ENCODE results near the gene ABHD8.

ABHD8 gene

DNA sequence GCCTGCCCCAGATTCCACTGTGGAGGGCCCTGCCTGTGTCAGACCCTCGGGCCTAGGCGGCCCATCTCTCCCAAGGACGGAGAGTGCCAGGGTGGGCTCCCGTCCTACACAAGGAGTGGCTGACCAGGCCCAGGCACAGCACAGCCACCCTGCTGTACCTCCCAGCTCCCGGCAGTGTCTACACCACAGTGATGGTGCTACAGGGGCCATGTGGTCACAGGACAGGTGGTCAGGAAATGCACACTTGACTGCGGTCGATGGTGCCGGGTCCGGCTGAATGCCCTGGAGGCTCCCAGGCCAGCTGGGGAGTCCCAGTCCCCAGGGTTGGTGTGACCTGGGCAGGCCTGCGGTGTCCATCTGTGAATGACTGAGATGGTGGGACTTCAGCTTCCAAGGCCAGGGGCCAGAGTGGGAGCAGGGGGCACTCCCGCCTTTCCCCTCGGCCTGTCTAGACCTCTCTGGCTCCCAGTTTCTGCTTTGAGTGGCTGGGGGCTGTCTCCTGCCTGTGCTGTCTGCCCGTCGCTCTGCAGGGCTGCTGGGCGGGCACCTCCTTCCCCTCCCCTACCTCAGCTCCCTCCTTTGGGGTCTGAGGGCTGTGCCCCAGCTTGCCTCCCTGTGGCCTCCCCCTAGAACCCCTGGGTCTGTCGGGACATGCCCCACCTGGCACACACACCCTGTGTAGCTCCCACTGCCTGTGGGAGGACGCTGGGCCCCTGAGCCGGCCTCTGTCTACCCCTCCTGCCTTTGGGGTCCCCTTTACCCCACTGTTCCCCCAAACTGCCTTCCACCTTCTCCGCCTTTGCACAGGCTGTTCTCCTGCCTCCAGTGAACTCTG lies 18.6 kb upstream of the ABHD8 start:
- peak overlapping the region; percentile 18 for H3K27ac Mint-ChIP-seq
- H3K4me3 Mint-ChIP-seq: no peak overlapping the region
- H3K4me1 Mint-ChIP-seq (ENCODE audit: low read depth): peaks cover 25% of the 10 kb centered on the region
- intact Hi-C loops (cut with micrococcal nuclease): no loop called here
- no peaks in the 10 kb centered on the region for H3K9me3 Mint-ChIP-seq
- peaks cover 8% of the 10 kb centered on the region for H3K27me3 Mint-ChIP-seq
- peaks cover 85% of the 10 kb centered on the region for H3K36me3 Mint-ChIP-seq (ENCODE audit: low read depth)

DNA sequence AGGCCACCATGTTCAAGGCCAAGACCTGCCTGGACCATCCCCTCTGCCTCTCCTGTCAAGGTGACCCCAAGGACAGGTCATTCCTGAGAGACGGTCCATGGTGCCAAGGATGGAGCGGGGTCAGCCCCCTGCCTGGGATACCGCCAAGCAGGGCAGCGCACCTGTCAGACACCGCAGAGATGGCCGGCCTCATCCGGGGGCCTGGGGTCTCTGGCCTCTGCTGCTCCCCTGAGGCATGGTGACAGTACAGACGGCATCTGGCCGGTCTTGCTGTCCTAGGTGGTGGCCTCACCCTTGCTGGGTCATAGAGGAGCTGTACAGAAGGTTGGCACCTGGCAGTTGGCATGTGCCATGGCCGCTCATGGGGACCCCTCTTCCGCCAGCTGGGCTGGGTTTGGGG lies 17.2 kb upstream of the ABHD8 start:
- H3K27ac Mint-ChIP-seq: no peak overlapping the region
- peaks cover 8% of the 10 kb centered on the region for H3K27me3 Mint-ChIP-seq
- H3K4me1 Mint-ChIP-seq (ENCODE audit: low read depth): peaks cover 32% of the 10 kb centered on the region
- H3K9me3 Mint-ChIP-seq: no peaks in the 10 kb centered on the region
- no peak overlapping the region for H3K4me3 Mint-ChIP-seq
- peaks cover 85% of the 10 kb centered on the region for H3K36me3 Mint-ChIP-seq (ENCODE audit: low read depth)
- intact Hi-C loops (cut with micrococcal nuclease): no loop called here

DNA sequence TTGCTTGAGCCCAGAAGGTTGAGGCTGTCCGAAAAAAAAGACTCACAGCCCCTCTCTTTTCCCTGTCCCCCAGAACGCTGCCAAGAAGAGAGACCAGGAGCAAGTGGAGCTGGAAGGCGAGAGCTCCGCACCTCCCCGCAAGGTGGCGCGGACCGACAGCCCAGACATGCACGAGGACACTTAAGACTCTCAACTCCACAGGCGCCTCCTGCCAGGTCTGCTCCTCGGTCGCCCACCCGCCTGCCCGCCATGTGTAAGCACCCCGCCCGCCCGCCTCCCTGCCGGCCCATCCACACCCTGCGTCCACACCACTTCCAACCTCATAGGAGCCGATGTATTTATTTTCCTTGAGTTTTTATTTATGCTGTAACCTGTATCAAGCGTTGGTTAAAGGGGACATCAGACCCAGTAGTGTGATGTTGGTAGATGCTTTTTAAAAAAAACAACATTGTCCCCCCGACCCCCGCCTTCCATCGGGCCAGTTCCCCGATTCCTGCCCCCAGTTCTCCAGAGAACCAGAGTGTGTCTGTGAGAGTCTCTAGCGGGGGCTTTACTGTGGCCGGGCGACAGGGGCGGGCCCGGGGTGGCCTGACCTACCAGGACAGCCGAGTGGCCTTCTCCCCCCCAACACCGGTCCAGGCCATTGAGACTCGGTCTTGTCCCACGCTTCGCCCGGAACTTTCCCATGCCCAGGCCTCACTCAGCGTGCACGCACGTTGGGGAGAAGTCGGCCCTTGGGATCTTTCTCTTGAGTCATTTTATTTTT lies 16.4 kb upstream of the ABHD8 start:
- intact Hi-C loops (cut with micrococcal nuclease): no loop called here
- no peak overlapping the region for H3K4me3 Mint-ChIP-seq
- peaks cover 32% of the 10 kb centered on the region for H3K4me1 Mint-ChIP-seq (ENCODE audit: low read depth)
- peaks cover 82% of the 10 kb centered on the region for H3K36me3 Mint-ChIP-seq (ENCODE audit: low read depth)
- peaks cover 8% of the 10 kb centered on the region for H3K27me3 Mint-ChIP-seq
- no peaks in the 10 kb centered on the region for H3K9me3 Mint-ChIP-seq
- no peak overlapping the region for H3K27ac Mint-ChIP-seq

DNA sequence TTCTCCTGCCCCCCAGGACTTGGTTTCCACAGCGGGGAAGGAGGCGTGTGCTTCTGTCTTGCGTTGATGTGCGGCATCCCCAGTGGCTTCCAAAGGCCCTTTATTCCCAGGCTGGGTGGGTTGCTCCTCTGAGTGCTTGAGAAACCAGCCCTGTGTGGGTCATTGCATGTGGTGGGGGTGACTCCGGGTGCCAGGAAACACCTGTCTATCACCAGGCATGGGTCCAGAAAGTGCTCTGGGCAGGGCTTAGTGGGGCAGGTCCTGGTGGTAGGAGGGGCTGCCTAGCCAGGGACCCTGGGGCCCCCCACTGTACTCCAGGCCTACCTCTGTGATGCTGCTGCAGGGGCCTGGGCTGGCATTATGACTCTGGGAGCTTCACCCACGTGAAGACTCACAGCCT lies 15.7 kb upstream of the ABHD8 start:
- Mint-ChIP-seq H3K27me3 (peaks cover 8% of the 10 kb centered on the region), H3K4me3 (no peak overlapping the region), H3K36me3 (ENCODE audit: low read depth) (peaks cover 84% of the 10 kb centered on the region), H3K9me3 (no peaks in the 10 kb centered on the region), H3K4me1 (ENCODE audit: low read depth) (peaks cover 32% of the 10 kb centered on the region), H3K27ac (no peak overlapping the region)
- intact Hi-C loops (cut with micrococcal nuclease): no loop called here

DNA sequence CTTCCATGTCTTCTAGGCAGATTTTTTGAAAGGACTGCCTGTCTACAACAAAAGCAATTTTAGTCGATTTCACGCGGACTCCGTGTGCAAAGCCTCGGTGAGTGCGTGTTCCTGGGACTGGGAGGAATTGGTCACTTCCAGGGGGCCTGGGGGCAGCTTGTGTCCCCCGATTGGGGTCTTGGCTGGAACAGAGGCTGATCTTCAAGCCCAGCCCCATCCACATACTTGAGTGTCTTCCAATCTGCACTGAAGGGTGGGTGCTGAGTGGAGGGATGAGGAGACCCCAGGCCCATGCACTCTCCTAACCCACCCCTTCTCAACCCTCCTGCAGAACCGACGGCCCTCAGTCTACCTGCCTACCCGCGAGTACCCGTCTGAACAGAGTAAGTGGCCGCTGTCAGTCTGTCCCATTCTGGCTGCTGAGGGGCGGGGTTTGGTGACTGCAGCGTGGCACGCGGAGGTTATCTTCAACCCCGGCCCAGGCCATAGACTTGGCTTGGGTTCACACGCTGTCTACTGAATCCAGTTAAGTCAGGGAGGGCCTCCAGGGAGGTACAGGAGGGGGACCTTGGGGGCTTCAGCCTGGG lies 10.9 kb upstream of the ABHD8 start:
- Mint-ChIP-seq H3K4me3 (no peak overlapping the region), H3K4me1 (ENCODE audit: low read depth) (peaks cover 45% of the 10 kb centered on the region), H3K36me3 (ENCODE audit: low read depth) (peaks cover 90% of the 10 kb centered on the region), H3K27ac (no peak overlapping the region), H3K9me3 (no peaks in the 10 kb centered on the region), H3K27me3 (no peaks in the 10 kb centered on the region)
- intact Hi-C loops (cut with micrococcal nuclease): no loop called here

DNA sequence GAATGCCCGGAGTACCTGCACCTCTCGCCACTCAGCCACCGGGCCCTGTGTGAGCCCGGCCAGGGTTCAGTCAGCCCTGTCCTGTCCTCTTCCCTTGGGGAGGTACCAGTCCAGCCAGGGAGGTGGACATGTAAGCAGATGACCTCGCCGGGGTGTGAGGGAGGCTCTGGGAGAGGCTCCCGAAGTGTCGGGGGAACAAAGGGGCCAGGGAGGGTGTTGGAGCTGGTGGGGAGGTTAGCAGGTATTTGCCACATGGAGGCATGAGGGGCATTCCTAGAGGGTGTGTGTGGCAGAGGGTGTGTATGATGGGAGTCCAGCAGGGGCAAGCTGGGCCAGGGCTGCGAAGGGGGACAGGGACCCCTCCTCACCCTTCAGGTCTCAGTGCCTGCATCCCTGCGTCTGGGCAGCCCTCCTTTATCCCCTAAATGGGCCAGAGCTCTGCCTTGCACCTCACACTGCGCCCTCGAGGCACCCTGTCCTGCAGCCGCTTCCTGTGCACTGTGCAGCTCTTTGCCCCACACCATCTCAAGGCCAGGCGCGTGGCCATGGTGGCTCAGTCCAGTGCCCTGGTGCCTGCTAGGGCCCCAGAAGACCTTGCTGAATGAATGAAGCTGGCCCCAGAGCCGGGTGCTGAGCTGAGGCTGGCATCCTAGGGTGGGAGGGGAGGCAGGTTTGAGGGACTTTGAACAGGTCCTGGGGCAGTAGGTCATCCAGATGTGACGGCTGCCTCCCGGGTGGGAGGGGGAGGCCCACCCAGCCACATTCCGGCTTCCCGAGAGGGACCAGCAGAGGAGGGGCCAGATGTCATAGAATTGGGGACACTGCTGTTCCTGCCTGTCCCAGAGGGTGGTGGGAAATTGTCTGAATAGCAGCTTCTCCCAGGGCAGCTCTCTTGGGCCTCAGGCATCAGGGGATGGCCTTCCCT lies 9.2 kb upstream of the ABHD8 start:
- Mint-ChIP-seq H3K9me3 (no peaks in the 10 kb centered on the region), H3K27ac (no peak overlapping the region), H3K4me1 (ENCODE audit: low read depth) (peaks cover 48% of the 10 kb centered on the region), H3K27me3 (no peaks in the 10 kb centered on the region), H3K4me3 (no peak overlapping the region), H3K36me3 (ENCODE audit: low read depth) (peaks cover 77% of the 10 kb centered on the region)
- intact Hi-C loops (cut with micrococcal nuclease): no loop called here

DNA sequence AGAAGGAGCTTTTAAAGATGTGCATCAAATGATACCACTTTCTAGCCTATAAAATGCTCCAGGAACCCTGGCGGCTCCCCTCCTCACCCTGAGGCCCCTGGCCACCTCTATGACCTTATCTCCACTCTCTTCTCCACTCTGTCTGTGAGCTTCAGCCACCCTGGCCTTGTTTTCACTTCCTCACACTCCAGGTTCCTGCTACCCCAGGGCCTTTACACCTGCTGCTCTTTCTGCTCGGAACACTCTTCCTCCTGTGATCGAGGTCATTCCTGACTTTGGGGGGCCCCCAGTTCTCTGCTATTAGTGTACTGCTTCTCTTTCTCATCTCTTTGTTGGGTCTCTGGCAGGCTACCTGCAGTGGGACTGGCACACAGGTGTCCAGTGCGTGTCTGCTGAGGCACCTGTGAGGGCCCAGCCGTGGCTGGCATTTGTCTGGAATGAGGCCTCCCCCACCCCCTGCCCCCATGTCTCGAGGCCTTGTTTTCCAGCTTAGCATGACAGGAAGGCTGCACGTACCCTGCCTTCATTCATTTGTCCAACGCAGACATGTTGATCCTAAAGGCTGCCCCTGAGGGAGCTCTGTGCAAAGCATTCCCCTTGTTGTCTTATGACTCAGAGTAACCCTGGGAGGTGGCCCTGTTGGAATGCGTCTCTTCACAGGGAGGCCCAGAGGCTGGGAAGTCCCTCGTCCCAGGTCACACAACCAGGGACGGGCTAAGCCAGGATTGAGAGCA lies 8.4 kb upstream of the ABHD8 start:
- no peak overlapping the region for H3K4me3 Mint-ChIP-seq
- H3K4me1 Mint-ChIP-seq (ENCODE audit: low read depth): peaks cover 49% of the 10 kb centered on the region
- H3K27ac Mint-ChIP-seq: no peak overlapping the region
- intact Hi-C loops (cut with micrococcal nuclease): no loop called here
- no peaks in the 10 kb centered on the region for H3K27me3 Mint-ChIP-seq
- no peaks in the 10 kb centered on the region for H3K9me3 Mint-ChIP-seq
- H3K36me3 Mint-ChIP-seq (ENCODE audit: low read depth): peaks cover 75% of the 10 kb centered on the region

DNA sequence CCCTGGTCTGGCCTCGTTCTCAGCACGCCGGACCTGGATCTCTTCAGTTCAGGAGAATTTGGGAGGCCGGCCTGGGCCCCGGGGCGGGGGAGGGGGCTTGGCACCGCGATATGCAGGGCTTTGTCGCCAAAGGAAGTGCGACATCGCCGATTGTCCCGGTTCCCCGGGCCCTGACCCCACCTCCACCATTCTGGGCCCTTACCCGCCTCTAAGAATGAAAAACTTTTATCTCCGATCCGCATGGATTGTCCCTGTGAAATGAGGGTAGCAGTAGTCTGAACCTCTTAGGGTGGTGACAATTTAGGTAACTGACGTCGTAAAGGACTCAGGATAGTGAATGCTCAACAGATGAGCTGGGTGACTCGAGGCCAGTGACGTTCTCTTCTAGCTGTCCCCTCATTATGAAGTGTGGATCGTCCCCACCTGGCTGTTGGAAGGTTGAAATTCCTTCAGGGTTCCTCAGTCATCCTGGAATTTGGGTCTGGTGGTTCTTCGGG lies 6.8 kb upstream of the ABHD8 start:
- Mint-ChIP-seq H3K27me3 (no peaks in the 10 kb centered on the region), H3K9me3 (no peaks in the 10 kb centered on the region), H3K4me3 (peak overlapping the region; percentile 99), H3K27ac (peak overlapping the region; percentile 89), H3K36me3 (ENCODE audit: low read depth) (peaks cover 72% of the 10 kb centered on the region), H3K4me1 (ENCODE audit: low read depth) (peaks cover 50% of the 10 kb centered on the region)
- intact Hi-C loops (cut with micrococcal nuclease): loop anchor here (1.0 kb wide), 1 partner anchor 27 kb away; the partner anchor contains the start of gene GTPBP3

DNA sequence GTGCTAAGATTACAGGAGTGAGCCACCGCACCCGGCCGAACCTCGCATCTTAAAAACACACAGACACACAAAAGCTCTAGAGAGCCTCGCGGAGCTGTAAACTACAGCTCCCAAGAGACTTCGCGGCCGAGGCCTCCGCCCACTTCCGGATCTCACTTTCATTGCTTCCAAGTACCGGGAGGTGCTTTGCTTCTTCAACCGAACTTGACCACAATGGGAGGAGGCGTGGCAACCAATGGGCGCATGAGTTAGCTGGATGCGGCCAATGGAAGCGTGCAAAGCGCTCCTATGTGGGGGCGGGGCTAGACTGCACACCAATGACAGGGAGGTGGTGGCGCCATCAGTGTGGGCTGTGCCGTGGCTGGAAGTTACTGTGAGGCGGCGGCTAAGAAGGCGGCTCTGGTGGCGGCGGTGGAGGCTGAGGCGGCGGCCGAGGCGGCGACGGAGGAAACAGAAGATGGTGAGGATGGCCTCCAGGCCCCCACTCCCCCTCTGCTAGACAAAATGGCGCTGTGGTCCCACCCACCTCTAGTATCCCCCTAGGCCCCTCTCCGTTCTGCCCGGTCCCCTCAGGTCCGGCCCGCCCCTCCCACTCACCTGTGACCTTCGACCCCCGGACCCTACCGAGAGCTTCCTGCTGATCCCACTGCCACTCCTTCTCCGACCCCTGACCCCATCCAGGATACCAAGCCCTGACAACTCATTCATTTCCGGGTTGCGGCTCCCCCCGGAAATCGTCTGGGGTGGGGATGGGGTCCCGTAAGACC lies 6.2 kb upstream of the ABHD8 start, which contains the start of gene DDA1:
TSS of gene DDA1 (plus strand) at position 366 of the 767 bp plus-strand sequence. CDS start at position 458, 92 bp downstream.
- Mint-ChIP-seq H3K27me3 (no peaks in the 10 kb centered on the region), H3K27ac (peak within 1 kb of the TSS; percentile 89), H3K9me3 (no peaks in the 10 kb centered on the region), H3K36me3 (ENCODE audit: low read depth) (peaks cover 66% of the 10 kb centered on the region), H3K4me1 (ENCODE audit: low read depth) (peaks cover 57% of the 10 kb centered on the region), H3K4me3 (peak within 1 kb of the TSS; percentile 99)
- intact Hi-C loops (cut with micrococcal nuclease): loop anchor here (1.0 kb wide), 1 partner anchor 28 kb away; the partner anchor contains the start of gene GTPBP3

DNA sequence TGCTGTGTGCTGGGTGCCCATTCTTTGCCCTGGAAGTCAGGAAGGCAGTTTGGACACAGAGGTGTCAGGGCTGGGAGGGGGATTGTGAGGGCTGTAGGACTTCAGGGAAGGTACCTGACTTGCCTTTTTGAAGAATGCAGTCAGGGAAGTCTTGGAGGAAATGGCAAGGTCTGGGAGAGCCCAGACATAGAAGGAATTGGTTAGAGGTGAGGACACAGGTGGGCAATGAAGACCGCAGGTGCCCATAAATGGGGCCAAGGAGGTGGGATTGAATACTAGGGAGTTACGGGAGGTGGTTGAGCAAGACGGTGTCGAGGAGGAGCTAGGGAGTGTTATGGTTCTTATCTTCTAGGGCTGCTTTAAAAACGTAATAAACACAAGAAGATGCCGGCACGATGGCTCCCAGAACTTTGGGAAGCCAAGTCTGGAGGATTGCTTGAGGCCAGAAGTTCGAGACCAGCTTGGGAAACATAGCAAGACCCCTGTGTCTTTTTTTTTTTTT lies 4.7 kb upstream of the ABHD8 start:
- intact Hi-C loops (cut with micrococcal nuclease): no loop called here
- Mint-ChIP-seq H3K4me1 (ENCODE audit: low read depth) (peaks cover 65% of the 10 kb centered on the region), H3K27ac (no peak overlapping the region), H3K36me3 (ENCODE audit: low read depth) (peaks cover 51% of the 10 kb centered on the region), H3K27me3 (no peaks in the 10 kb centered on the region), H3K9me3 (no peaks in the 10 kb centered on the region), H3K4me3 (no peak overlapping the region)

DNA sequence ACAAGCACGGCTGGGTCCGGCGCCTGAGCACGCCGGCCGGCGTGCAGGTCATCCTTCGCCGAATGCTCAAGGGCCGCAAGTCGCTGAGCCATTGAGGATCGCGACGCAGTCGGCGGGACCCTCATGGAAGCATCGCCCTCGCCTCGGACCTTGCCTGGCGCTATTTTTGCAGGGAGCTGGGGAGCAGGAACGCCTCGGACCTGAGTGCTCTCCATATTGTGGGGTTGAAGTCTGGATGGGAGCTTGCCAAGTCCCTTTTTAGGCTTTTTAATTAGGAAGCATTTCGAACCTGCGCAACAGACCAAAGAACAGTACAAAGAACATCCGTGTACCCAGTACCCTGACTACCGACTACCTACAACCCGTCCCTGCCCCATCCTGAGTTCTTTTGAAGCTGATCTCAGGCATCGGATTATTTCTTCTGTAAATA lies 3.1 kb upstream of the ABHD8 start:
- Mint-ChIP-seq H3K27ac (peak overlapping the region; percentile 92), H3K36me3 (ENCODE audit: low read depth) (peaks cover 40% of the 10 kb centered on the region), H3K27me3 (no peaks in the 10 kb centered on the region), H3K4me1 (ENCODE audit: low read depth) (peaks cover 65% of the 10 kb centered on the region), H3K9me3 (no peaks in the 10 kb centered on the region), H3K4me3 (peak overlapping the region; percentile 85)
- intact Hi-C loops (cut with micrococcal nuclease): no loop called here

All from dendritic cell treated with granulocyte-macrophage colony-stimulating factor and Interleukin-4, amounts not matched to agents 40 ng/mL and 50 ng/mL, for 4 days (primary cell).